HG03108 (cell line): ENCODE measurements around the gene NTRK2.

Experiments
- ATAC-seq: cut with Tn5 transposase; IDR thresholded peaks from one replicate; pipeline ENCODE4 v1.9.1; 2021; ENCODE audit warnings: moderate library complexity; ENCODE audit not compliant: unreplicated experiment

Gene NTRK2

GRCh38 chr9:84778570-84778969 is 109.0 kb downstream of the NTRK2 start:
- ATAC-seq: no peak

- no peak for ATAC-seq
Measured at GRCh38 chr9:84779883-84780282, 110.4 kb downstream of the NTRK2 start.

GRCh38 chr9:84780385-84780784 is 110.9 kb downstream of the NTRK2 start:
- ATAC-seq: no peak

- ATAC-seq: no peak
Measured at GRCh38 chr9:84781458-84781857, 111.9 kb downstream of the NTRK2 start.

- no peak for ATAC-seq
Measured at GRCh38 chr9:84781931-84782866, 112.7 kb downstream of the NTRK2 start.

GRCh38 chr9:84785792-84786547 is 116.4 kb downstream of the NTRK2 start:
- no peak for ATAC-seq

- no peak for ATAC-seq
Measured at GRCh38 chr9:84788803-84789462, 119.4 kb downstream of the NTRK2 start.

GRCh38 chr9:84789463-84789830 is 119.9 kb downstream of the NTRK2 start:
- no peak for ATAC-seq

- no peak for ATAC-seq
Measured at GRCh38 chr9:84791643-84792042, 122.1 kb downstream of the NTRK2 start.

- ATAC-seq: no peak
Measured at GRCh38 chr9:84793251-84793650, 123.7 kb downstream of the NTRK2 start.

GRCh38 chr9:84794981-84795637 is 125.6 kb downstream of the NTRK2 start:
- ATAC-seq: no peak

- no peak for ATAC-seq
Measured at GRCh38 chr9:84796404-84796803, 126.9 kb downstream of the NTRK2 start.

GRCh38 chr9:84799251-84799650 is 129.7 kb downstream of the NTRK2 start:
- no peak for ATAC-seq

- no peak for ATAC-seq
Measured at GRCh38 chr9:84804951-84805694, 135.6 kb downstream of the NTRK2 start.

- no peak for ATAC-seq
Measured at GRCh38 chr9:84807431-84807830, 137.9 kb downstream of the NTRK2 start.

GRCh38 chr9:84807870-84808390 is 138.4 kb downstream of the NTRK2 start:
- ATAC-seq: no peak

- no peak for ATAC-seq
Measured at GRCh38 chr9:84808416-84808815, 138.9 kb downstream of the NTRK2 start.

GRCh38 chr9:84811072-84811750 is 141.7 kb downstream of the NTRK2 start:
- no peak for ATAC-seq

GRCh38 chr9:84811751-84812074 is 142.2 kb downstream of the NTRK2 start:
- no peak for ATAC-seq

- no peak for ATAC-seq
Measured at GRCh38 chr9:84812355-84812754, 142.8 kb downstream of the NTRK2 start.
